Measurements from ENCODE around the gene CADPS. TPM values are rescaled to one million over a fixed set of nuclear protein-coding genes. Genes with fewer than 3 reads are reported as not detected.

The CADPS gene
- total and polyA plus RNA-seq, 2 donors = 2.3 to 4.4 TPM

- 79% methylated on average over 2 of the region's 2 CpGs for WGBS
These were observed 468.3 kb downstream of the CADPS start for GRCh38 chr3:62406945-62407344.

GRCh38 chr3:62405566-62405965, 469.6 kb downstream of the CADPS start:
- Histone ChIP-seq H3K9me3 (ENCODE audit: control insufficient read depth in 2 of 2, insufficient read depth in 1 of 2, low read length in 1 of 2) (no peaks in the 10 kb centered on the region), H3K4me1 (ENCODE audit: control insufficient read depth in 2 of 2, insufficient read depth in 2 of 2, low read length in 2 of 2) (no peaks in the 10 kb centered on the region), H3K27me3 (ENCODE audit: control insufficient read depth in 2 of 2, insufficient read depth in 1 of 2, low read length in 1 of 2) (no peaks in the 10 kb centered on the region), H3K4me3 (ENCODE audit: low read length in 2 of 2) (no peak overlapping the region), H3K27ac (ENCODE audit: low read depth in 1 of 2, low read length in 1 of 2) (no peak overlapping the region), H3K36me3 (ENCODE audit: control insufficient read depth in 2 of 2, insufficient read depth in 2 of 2, low read length in 1 of 2) (no peaks in the 10 kb centered on the region)
- WGBS = 93% methylated on average over 6 of the region's 6 CpGs
- no peak for DNase-seq (ENCODE audit: low read depth in 6 of 9, low spot score in 9 of 9)

More at GRCh38 chr3:62406945-62407344, 468.3 kb downstream of the CADPS start:
- DNase-seq (ENCODE audit: low read depth in 6 of 9, low spot score in 9 of 9) = no peak
- H3K9me3 ChIP-seq (ENCODE audit: control insufficient read depth in 2 of 2, insufficient read depth in 1 of 2, low read length in 1 of 2) = no peaks in the 10 kb centered on the region
- no peak overlapping the region for H3K4me3 ChIP-seq (ENCODE audit: low read length in 2 of 2)
- H3K27me3 ChIP-seq (ENCODE audit: control insufficient read depth in 2 of 2, insufficient read depth in 1 of 2, low read length in 1 of 2) = no peaks in the 10 kb centered on the region
- H3K36me3 ChIP-seq (ENCODE audit: control insufficient read depth in 2 of 2, insufficient read depth in 2 of 2, low read length in 1 of 2) = no peaks in the 10 kb centered on the region
- no peaks in the 10 kb centered on the region for H3K4me1 ChIP-seq (ENCODE audit: control insufficient read depth in 2 of 2, insufficient read depth in 2 of 2, low read length in 2 of 2)
- H3K27ac ChIP-seq (ENCODE audit: low read depth in 1 of 2, low read length in 1 of 2) = no peak overlapping the region

GRCh38 chr3:62405135-62405534, 470.1 kb downstream of the CADPS start:
- H3K4me3 ChIP-seq (ENCODE audit: low read length in 2 of 2) = no peak overlapping the region
- no peak for DNase-seq (ENCODE audit: low read depth in 6 of 9, low spot score in 9 of 9)
- no peak overlapping the region for H3K27ac ChIP-seq (ENCODE audit: low read depth in 1 of 2, low read length in 1 of 2)
- H3K4me1 ChIP-seq (ENCODE audit: control insufficient read depth in 2 of 2, insufficient read depth in 2 of 2, low read length in 2 of 2) = no peaks in the 10 kb centered on the region
- H3K27me3 ChIP-seq (ENCODE audit: control insufficient read depth in 2 of 2, insufficient read depth in 1 of 2, low read length in 1 of 2) = no peaks in the 10 kb centered on the region
- H3K9me3 ChIP-seq (ENCODE audit: control insufficient read depth in 2 of 2, insufficient read depth in 1 of 2, low read length in 1 of 2) = no peaks in the 10 kb centered on the region
- no peaks in the 10 kb centered on the region for H3K36me3 ChIP-seq (ENCODE audit: control insufficient read depth in 2 of 2, insufficient read depth in 2 of 2, low read length in 1 of 2)
- WGBS = 98% methylated on average over 6 of the region's 6 CpGs

GRCh38 chr3:62404321-62404720, 470.9 kb downstream of the CADPS start:
- no peaks in the 10 kb centered on the region for H3K9me3 ChIP-seq (ENCODE audit: control insufficient read depth in 2 of 2, insufficient read depth in 1 of 2, low read length in 1 of 2)
- no peaks in the 10 kb centered on the region for H3K36me3 ChIP-seq (ENCODE audit: control insufficient read depth in 2 of 2, insufficient read depth in 2 of 2, low read length in 1 of 2)
- no peak for DNase-seq (ENCODE audit: low read depth in 6 of 9, low spot score in 9 of 9)
- no peaks in the 10 kb centered on the region for H3K4me1 ChIP-seq (ENCODE audit: control insufficient read depth in 2 of 2, insufficient read depth in 2 of 2, low read length in 2 of 2)
- H3K4me3 ChIP-seq (ENCODE audit: low read length in 2 of 2) = no peak overlapping the region
- 91% methylated on average over 8 of the region's 8 CpGs for WGBS
- no peaks in the 10 kb centered on the region for H3K27me3 ChIP-seq (ENCODE audit: control insufficient read depth in 2 of 2, insufficient read depth in 1 of 2, low read length in 1 of 2)
- H3K27ac ChIP-seq (ENCODE audit: low read depth in 1 of 2, low read length in 1 of 2) = no peak overlapping the region

- no peak for DNase-seq (ENCODE audit: low read depth in 6 of 9, low spot score in 9 of 9)
- H3K27me3 ChIP-seq (ENCODE audit: control insufficient read depth in 2 of 2, insufficient read depth in 1 of 2, low read length in 1 of 2) = no peaks in the 10 kb centered on the region
- no peaks in the 10 kb centered on the region for H3K36me3 ChIP-seq (ENCODE audit: control insufficient read depth in 2 of 2, insufficient read depth in 2 of 2, low read length in 1 of 2)
- H3K27ac ChIP-seq (ENCODE audit: low read depth in 1 of 2, low read length in 1 of 2) = no peak overlapping the region
- no peaks in the 10 kb centered on the region for H3K9me3 ChIP-seq (ENCODE audit: control insufficient read depth in 2 of 2, insufficient read depth in 1 of 2, low read length in 1 of 2)
- WGBS = 77% methylated on average over 3 of the region's 3 CpGs
- H3K4me3 ChIP-seq (ENCODE audit: low read length in 2 of 2) = no peak overlapping the region
- H3K4me1 ChIP-seq (ENCODE audit: control insufficient read depth in 2 of 2, insufficient read depth in 2 of 2, low read length in 2 of 2) = no peaks in the 10 kb centered on the region
These were observed 471.5 kb downstream of the CADPS start for GRCh38 chr3:62403765-62404164.

GRCh38 chr3:62392626-62393292, 482.5 kb downstream of the CADPS start:
- no peaks in the 10 kb centered on the region for H3K4me1 ChIP-seq (ENCODE audit: control insufficient read depth in 2 of 2, insufficient read depth in 2 of 2, low read length in 2 of 2)
- 44% methylated on average over 5 of the region's 5 CpGs for WGBS
- H3K27ac ChIP-seq (ENCODE audit: low read depth in 1 of 2, low read length in 1 of 2) = no peak overlapping the region
- no peak overlapping the region for H3K4me3 ChIP-seq (ENCODE audit: low read length in 2 of 2)
- no peak for DNase-seq (ENCODE audit: low read depth in 6 of 9, low spot score in 9 of 9)
- no peaks in the 10 kb centered on the region for H3K27me3 ChIP-seq (ENCODE audit: control insufficient read depth in 2 of 2, insufficient read depth in 1 of 2, low read length in 1 of 2)
- H3K36me3 ChIP-seq (ENCODE audit: control insufficient read depth in 2 of 2, insufficient read depth in 2 of 2, low read length in 1 of 2) = no peaks in the 10 kb centered on the region
- H3K9me3 ChIP-seq (ENCODE audit: control insufficient read depth in 2 of 2, insufficient read depth in 1 of 2, low read length in 1 of 2) = no peaks in the 10 kb centered on the region

GRCh38 chr3:62387251-62387650, 488.0 kb downstream of the CADPS start:
- H3K36me3 ChIP-seq (ENCODE audit: control insufficient read depth in 2 of 2, insufficient read depth in 2 of 2, low read length in 1 of 2) = no peaks in the 10 kb centered on the region
- H3K4me3 ChIP-seq (ENCODE audit: low read length in 2 of 2) = no peak overlapping the region
- H3K27me3 ChIP-seq (ENCODE audit: control insufficient read depth in 2 of 2, insufficient read depth in 1 of 2, low read length in 1 of 2) = peaks cover 0 to 2% of the 10 kb centered on the region in 2 donors
- no peaks in the 10 kb centered on the region for H3K4me1 ChIP-seq (ENCODE audit: control insufficient read depth in 2 of 2, insufficient read depth in 2 of 2, low read length in 2 of 2)
- DNase-seq (ENCODE audit: low read depth in 6 of 9, low spot score in 9 of 9) = no peak
- WGBS = 89% methylated on average over 3 of the region's 3 CpGs
- H3K9me3 ChIP-seq (ENCODE audit: control insufficient read depth in 2 of 2, insufficient read depth in 1 of 2, low read length in 1 of 2) = no peaks in the 10 kb centered on the region
- no peak overlapping the region for H3K27ac ChIP-seq (ENCODE audit: low read depth in 1 of 2, low read length in 1 of 2)

GRCh38 chr3:62379321-62379798, 495.9 kb downstream of the CADPS start:
- 4% methylated on average over 21 of the region's 21 CpGs for WGBS
- Histone ChIP-seq H3K4me1 (ENCODE audit: control insufficient read depth in 2 of 2, insufficient read depth in 2 of 2, low read length in 2 of 2) (no peaks in the 10 kb centered on the region), H3K27me3 (ENCODE audit: control insufficient read depth in 2 of 2, insufficient read depth in 1 of 2, low read length in 1 of 2) (peaks cover 49 to 81% of the 10 kb centered on the region in 2 donors), H3K9me3 (ENCODE audit: control insufficient read depth in 2 of 2, insufficient read depth in 1 of 2, low read length in 1 of 2) (peaks cover 0 to 2% of the 10 kb centered on the region in 2 donors), H3K27ac (ENCODE audit: low read depth in 1 of 2, low read length in 1 of 2) (no peak overlapping the region), H3K4me3 (ENCODE audit: low read length in 2 of 2) (no peak overlapping the region), H3K36me3 (ENCODE audit: control insufficient read depth in 2 of 2, insufficient read depth in 2 of 2, low read length in 1 of 2) (no peaks in the 10 kb centered on the region)
- no peak for DNase-seq (ENCODE audit: low read depth in 6 of 9, low spot score in 9 of 9)

GRCh38 chr3:62378921-62379320, 496.3 kb downstream of the CADPS start:
- H3K9me3 ChIP-seq (ENCODE audit: control insufficient read depth in 2 of 2, insufficient read depth in 1 of 2, low read length in 1 of 2) = peaks cover 0 to 2% of the 10 kb centered on the region in 2 donors
- no peak overlapping the region for H3K27ac ChIP-seq (ENCODE audit: low read depth in 1 of 2, low read length in 1 of 2)
- no peak overlapping the region for H3K4me3 ChIP-seq (ENCODE audit: low read length in 2 of 2)
- peaks cover 53 to 85% of the 10 kb centered on the region in 2 donors for H3K27me3 ChIP-seq (ENCODE audit: control insufficient read depth in 2 of 2, insufficient read depth in 1 of 2, low read length in 1 of 2)
- 6% methylated on average over 14 of the region's 14 CpGs for WGBS
- H3K4me1 ChIP-seq (ENCODE audit: control insufficient read depth in 2 of 2, insufficient read depth in 2 of 2, low read length in 2 of 2) = no peaks in the 10 kb centered on the region
- no peak for DNase-seq (ENCODE audit: low read depth in 6 of 9, low spot score in 9 of 9)
- H3K36me3 ChIP-seq (ENCODE audit: control insufficient read depth in 2 of 2, insufficient read depth in 2 of 2, low read length in 1 of 2) = no peaks in the 10 kb centered on the region
